CD4-positive, alpha-beta T cell treated with Interleukin-10 for 1 hour (primary cell): Measurements from ENCODE around the gene EMC8.

Experiments
- DNase-seq: peaks from one replicate; pipeline ENCODE4 v3.0.0-alpha.2; 2020

EMC8 gene

GRCh38 chr16:85752511-85753420 lies 46.6 kb downstream of the EMC8 start:
- no peak for DNase-seq

DNA sequence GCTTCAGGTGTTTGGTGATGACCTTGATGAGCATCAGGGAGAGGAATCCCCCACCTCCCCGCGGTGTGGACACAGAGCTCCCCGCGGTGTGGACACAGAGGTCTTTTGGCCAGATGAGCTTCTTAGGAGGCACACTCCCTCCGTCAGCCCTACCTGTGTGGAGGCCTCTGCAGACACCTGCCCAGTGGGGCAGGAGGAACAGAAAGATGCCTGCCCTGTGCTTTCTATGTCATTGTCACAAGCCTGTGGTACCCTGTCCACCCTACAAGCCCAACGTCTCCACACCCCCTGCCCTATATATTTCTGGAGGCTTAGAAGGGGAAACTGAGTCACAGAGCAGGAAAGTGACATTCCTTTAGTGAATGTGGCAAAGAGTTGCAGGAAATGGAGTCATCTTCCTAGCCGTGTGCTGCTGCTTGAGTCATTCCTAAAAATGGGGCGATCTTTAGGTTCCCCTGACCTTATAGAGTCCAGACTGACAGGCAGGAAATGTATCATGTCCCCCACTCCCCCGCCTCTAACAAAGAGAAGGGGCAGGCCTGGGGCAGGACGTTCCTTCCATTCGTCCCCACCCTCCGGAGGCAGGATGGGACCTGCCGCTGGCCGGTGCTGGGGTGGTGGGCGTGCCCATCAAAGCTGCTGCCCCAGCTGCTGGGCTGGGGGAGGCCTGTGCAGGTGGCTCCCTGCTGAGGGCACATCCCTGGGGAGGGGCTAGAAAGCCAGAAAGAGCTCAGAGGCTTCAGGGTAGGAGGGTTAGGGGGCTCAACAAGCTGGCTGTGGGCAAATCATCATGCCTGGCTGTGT lies 47.4 kb downstream of the EMC8 start:
- no peak for DNase-seq

DNA sequence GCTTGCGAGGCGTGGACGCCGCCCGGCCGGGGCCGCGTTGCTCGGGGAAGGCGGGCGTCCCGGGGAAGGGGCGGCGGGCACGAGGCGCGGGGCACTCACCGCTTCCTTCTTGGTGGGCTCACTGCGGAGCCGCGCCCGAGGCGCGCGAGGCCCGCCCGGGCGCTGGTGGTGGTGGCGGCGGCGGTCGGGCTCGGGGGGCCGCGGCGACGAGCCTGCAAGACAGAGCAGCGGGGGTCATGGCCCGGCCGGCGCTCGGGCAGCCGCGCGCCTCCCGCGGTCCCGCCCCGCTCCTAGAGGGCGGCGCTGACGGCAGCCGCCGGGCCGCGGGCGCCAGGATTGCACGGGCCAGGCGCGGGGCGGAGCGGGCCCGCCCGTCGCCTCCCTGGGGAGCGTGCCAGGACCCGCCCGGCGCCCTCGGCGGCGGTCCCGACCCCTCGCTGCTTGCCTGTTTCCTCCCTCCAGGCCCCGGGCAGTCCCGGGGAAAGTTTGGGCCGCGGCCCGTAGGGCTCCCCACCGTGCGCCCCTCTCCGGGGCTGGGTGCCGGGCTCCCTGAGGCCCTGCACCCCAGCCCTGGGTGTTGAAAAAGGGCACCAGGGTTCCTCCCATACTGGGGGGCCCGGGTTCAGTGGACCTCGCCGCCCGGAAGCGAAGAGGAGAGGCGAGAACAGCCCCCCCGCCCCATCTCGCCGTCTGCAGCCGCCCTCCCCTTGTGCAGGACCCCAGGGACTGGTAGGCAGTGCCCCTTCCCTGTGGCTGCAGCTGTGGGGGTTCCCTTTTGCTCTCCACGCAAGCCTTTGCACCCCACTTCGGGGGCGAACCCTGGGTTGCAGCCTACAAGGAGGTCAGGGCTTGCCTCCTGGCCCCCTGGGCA lies 48.3 kb downstream of the EMC8 start, which contains the start of gene C16orf74:
TSS of gene C16orf74 (minus strand) at position 270 of the 871 bp plus-strand sequence. CDS start 15,879 bp downstream, outside the sequence.
- no peak for DNase-seq

GRCh38 chr16:85750146-85750826 lies 49.1 kb downstream of the EMC8 start:
- no peak for DNase-seq

DNA sequence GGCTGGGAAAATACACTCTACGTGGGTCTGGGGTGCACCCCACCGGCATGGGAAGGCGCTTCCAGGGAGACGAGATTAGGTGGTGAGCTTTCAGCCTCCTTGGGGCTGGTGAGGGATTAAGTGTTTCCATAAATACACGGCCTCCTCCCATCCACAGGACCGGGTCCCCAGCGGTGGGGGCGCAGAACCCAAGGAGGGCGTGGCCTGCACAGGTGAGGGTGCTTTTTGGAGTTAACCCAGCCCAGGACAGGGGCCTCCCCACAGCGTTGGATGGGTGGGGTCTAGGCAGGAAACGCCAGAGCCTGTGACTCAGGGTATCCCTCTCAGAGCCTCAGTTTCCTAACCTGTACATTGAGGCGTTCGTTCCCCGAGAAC lies 49.6 kb downstream of the EMC8 start:
- no peak for DNase-seq

GRCh38 chr16:85746460-85747215 lies 52.7 kb downstream of the EMC8 start:
- no peak for DNase-seq

DNA sequence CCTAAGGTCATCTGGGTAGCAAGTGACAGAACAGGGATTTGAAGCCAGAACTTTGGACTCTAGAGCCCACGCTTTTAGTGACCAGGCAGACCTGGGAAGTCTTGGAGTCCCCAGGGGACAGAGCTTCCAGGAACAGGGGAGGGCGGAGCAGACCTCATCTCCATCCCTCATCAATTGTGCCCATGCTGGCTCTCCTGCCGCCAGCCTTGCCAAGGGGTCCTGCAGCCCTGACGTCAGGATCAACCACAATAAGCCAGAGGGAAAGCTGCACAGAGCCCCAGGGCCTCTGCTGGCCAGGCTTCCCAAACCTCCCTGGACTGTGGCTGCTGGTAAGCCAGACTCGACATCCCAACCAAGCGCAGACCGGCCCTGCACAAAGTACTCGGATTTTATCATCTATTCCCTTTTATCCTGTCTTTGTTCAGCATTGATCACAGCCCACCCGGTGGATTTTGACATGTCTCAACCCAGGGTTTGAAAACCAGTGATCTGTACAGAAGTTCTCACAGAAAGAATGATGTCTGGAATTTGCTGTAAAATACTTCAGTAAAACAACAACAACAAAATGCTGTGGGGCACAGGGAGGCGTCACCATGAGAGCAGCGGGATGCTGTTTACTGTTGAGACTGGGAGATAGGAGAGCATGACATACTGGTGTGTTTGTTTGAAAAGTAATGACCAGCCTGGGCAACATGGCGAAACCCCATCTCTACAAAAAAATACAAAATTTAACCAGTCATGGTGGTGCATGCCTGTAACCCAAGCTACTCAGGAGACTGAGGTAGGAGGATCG lies 60.2 kb downstream of the EMC8 start:
- no peak for DNase-seq

DNA sequence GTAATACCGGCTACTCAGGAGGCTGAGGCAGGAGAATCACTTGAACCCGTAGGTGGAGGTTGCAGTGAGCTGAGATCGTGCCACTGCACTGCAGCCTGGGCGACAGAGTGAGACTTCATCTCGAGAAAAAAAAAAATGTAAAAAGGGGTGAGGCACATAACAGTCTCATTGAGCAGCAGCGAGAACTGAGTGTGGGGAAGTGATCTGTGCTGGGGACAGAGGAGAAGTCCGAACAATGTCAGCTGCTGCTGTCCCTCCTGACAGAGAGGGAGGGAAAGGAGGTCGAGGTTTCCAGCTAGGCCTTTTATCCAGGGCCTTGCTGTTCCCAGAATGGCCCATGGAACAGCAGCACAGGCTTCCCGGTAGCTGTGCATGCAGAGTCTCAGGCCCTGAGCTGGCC lies 62.4 kb downstream of the EMC8 start:
- DNase-seq: no peak

GRCh38 chr16:85735946-85736345 lies 63.4 kb downstream of the EMC8 start:
- DNase-seq: no peak

DNA sequence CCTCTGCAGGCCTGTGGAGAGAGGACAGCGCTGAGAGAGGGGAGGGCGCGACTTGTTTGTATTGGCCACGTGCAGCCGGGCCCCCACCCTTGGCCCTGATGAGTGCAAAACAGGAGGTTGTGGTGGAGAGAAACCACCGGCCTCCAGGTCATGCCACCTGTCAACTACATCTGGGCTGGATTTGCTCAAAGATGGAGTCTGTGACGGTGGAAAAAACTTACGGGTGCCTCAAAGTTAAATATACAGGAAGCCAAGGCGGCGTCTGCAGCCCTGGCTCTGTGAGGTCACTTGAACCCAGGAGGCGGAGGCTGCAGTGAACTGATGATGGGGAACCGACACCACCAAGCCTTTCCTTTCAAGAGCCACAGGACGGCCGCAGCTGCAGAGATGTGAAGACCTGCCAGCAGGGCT lies 64.1 kb downstream of the EMC8 start:
- peak; percentile 52 for DNase-seq

- no peak for DNase-seq
These were observed 64.9 kb downstream of the EMC8 start for GRCh38 chr16:85734311-85735017.

DNA sequence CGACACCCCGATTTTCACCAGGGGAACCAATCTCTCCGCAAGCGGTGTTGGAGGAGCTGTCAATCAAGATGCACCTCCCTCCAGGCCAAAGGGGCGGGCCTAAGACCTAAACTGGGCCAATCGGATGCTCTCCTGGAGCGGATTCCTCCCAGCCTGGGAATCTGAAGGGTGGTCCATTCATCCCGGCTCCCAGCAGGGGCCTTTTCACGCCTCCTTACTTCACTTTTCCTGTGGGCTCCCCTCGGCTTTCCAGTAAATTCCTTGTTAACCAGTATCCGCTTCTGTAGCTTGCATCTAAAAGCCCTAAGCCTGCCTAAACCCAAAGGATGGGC lies 65.5 kb downstream of the EMC8 start:
- DNase-seq: no peak

DNA sequence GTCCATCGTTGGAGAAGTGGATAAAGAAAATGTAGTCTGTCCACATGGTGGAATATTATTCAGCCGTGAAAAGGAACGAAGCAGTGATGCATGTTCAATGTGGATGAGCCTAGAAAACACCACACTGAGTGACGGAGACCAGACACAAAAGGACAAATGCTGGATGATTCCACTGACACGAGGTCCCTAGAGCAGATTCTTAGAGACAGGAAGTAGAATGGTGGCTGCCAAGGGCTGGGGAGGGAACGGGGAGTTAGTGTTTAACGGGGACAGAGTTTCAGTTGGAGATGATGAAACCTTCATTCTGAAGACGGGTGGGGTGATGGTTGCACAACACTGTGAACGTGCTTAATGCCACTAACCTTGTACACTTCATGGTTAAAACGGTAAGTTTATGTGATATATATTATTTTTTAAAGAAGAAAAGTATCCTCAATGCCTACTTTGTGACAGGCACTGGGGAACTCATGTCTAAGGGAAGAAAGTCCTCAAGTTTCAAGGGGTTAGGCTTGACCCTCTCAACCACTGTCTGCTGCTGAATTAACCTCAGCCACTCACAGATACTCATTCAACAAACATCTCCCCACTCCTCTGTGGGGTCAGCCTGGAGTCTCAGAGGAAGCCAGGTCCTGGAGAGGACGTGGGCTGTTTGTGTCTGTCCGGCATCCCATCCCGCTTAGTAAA lies 66.0 kb downstream of the EMC8 start:
- DNase-seq: no peak

DNA sequence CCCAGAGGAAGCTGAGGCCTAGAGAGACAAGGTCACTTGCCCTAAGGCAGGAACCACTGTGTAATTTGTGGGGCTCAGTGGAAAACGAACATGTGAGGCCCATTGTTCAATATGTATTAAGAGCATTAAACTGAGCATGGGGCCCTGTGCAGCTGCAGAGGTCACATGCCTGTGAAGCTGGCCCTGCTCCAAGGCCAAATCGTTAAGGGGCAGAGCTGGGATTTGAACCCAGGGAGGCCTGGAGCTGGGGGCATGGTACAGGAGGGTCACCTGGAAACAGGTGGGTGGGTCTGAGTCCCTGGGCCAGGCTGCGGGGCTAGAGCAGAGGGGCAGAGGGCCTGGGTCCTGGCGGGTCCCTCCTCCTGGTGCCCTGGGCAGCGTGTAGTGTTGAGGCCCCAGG lies 68.2 kb downstream of the EMC8 start:
- DNase-seq: no peak

DNA sequence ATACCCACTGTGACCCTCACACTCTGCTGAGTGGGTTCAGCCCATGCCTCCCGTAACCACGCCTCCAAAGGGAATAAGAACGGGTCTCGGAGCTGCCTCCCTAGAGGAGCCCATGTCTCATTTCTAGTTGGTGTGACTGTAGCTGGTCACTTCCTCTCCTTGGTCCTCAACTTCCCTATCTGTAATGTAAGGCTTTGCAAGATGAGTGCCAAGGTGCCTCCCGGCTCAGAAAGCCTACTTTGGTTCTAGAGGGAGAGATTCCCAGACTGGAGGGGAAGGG lies 69.2 kb downstream of the EMC8 start:
- no peak for DNase-seq

- DNase-seq: no peak
These were observed 69.7 kb downstream of the EMC8 start for GRCh38 chr16:85729452-85730185.

GRCh38 chr16:85728879-85729278 lies 70.5 kb downstream of the EMC8 start:
- no peak for DNase-seq
